Panc1 (cell line): ENCODE data around the gene CEL. TPM values are rescaled to one million over a fixed set of nuclear protein-coding genes. Genes with fewer than 3 reads are reported as not detected.
"Not testable (repeated sequence)": the region's sequence is repeated elsewhere in the genome, so short reads cannot be mapped to it uniquely, and the experiment has no call there.

Experiments
- ATAC-seq: fragments of 200-7000 bp; cut with Tn5 transposase; 2 replicates; pipeline ENCODE4 v1.9.1; 2020; ENCODE audit warnings: mild to moderate bottlenecking, moderate library complexity
- BruUV-seq: library from RNA; stranded (reverse); fragments of 400-500 nt; replicated peaks from 2 replicates; lab custom pipeline; 2021; lab: Mats Ljungman, UMichigan
- CTCF ChIA-PET: fragments of 300-600 bp; sonication (Branson Sonifier 250); formaldehyde crosslinking; loops from one replicate; lab custom pipeline; 2022; ENCODE audit warnings: antibody characterized with exemption; lab: Charles Lee
- POLR2A ChIA-PET: fragments of 300-600 bp; sonication (Branson Sonifier 250); formaldehyde crosslinking; loops from one replicate; lab custom pipeline; 2022; ENCODE audit warnings: antibody characterized with exemption; lab: Charles Lee
- DNase-seq: peaks from one replicate; pipeline ENCODE4 v3.0.0-alpha.2; 2010; ENCODE audit warnings: low read depth, low spot score
- H3K27ac ChIP-seq: 2 replicates; pipeline ENCODE4 v1.5.1; 2011; ENCODE audit warnings: mild to moderate bottlenecking, low read length, inconsistent platforms
- H3K27me3 ChIP-seq: fragments of 200-500 bp; sonication (Bioruptor generic); 2 replicates; pipeline ENCODE4 v1.6.0; 2014; ENCODE audit warnings: low read length, inconsistent platforms; ENCODE audit not compliant: control insufficient read depth, insufficient read depth
- H3K36me3 ChIP-seq: fragments of 200-500 bp; sonication (Bioruptor generic); 2 replicates; pipeline ENCODE4 v1.5.1; 2014; ENCODE audit warnings: inconsistent platforms, mild to moderate bottlenecking, low read length, moderate library complexity; ENCODE audit not compliant: control insufficient read depth, insufficient read depth
- H3K4me1 ChIP-seq: 2 replicates; pipeline ENCODE4 v1.5.1; 2011; ENCODE audit warnings: inconsistent platforms, mild to moderate bottlenecking, low read length, moderate library complexity; ENCODE audit not compliant: control insufficient read depth, insufficient read depth
- H3K4me3 ChIP-seq, 2 experiments: 2 replicates each; pipeline ENCODE4 v1.5.1; 2011 to 2012; ENCODE audit warnings: low read depth in 2 of 2, low read length in 2 of 2, mild to moderate bottlenecking in 2 of 2, inconsistent platforms in 1 of 2, moderate library complexity in 1 of 2
- H3K9me3 ChIP-seq: fragments of 200-500 bp; sonication (Bioruptor generic); 2 replicates; pipeline ENCODE4 v1.5.1; 2014; ENCODE audit warnings: low read depth, mild to moderate bottlenecking, inconsistent platforms, low read length, moderate library complexity; ENCODE audit not compliant: control insufficient read depth, insufficient read depth
- POLR2AphosphoS5 ChIP-seq: IDR thresholded peaks from 2 replicates; pipeline ENCODE4 v1.6.1; 2012; ENCODE audit warnings: mild to moderate bottlenecking, low read depth, low read length, moderate library complexity
- SIN3A ChIP-seq: IDR thresholded peaks from 2 replicates; pipeline ENCODE4 v1.6.1; 2012; ENCODE audit warnings: low read depth, mild to moderate bottlenecking, low read length, moderate library complexity, borderline replicate concordance; ENCODE audit not compliant: insufficient read depth
- TCF7L2 ChIP-seq: IDR thresholded peaks from 2 replicates; pipeline ENCODE4 v1.6.1; 2011; ENCODE audit warnings: mild to moderate bottlenecking, low read depth, low read length, inconsistent platforms
- in situ Hi-C: cut with HindIII; loops from 2 replicates; pipeline ENCODE4 v1.10.0; 2016; ENCODE audit warnings: low sequenced_read_pairs, low pct_unique_long_range_greater_than_20kb
- intact Hi-C: fragments of 100-400 bp; cut with micrococcal nuclease; formaldehyde crosslinking; loops from one replicate; pipeline ENCODE4 v1.10.0; 2022; ENCODE audit not compliant: unreplicated experiment
- total RNA-seq: library from RNA; stranded (reverse); gene quantifications from one replicate; pipeline ENCODE4 v1.2.1, GENCODE V29; 2021; ENCODE audit not compliant: unreplicated experiment
- TF ChIP-seq, protein P1 (sequence below): fragments of 450-650 bp; IDR thresholded peaks from 2 replicates; pipeline ENCODE4 v1.5.1; 2017; ENCODE audit warnings: mild to moderate bottlenecking
- TF ChIP-seq, protein P2 (sequence below), 2 experiments: IDR thresholded peaks; 2 replicates each; pipeline ENCODE4 v1.6.1; 2011 to 2012; ENCODE audit warnings: low read depth in 2 of 2, control low read depth in 1 of 2, low read length in 1 of 2, mild to moderate bottlenecking in 1 of 2, moderate library complexity in 1 of 2; ENCODE audit not compliant: insufficient read depth in 1 of 2

Gene CEL
- total RNA-seq, 1 experiment from 2014 or later = 4.3 TPM

DNA sequence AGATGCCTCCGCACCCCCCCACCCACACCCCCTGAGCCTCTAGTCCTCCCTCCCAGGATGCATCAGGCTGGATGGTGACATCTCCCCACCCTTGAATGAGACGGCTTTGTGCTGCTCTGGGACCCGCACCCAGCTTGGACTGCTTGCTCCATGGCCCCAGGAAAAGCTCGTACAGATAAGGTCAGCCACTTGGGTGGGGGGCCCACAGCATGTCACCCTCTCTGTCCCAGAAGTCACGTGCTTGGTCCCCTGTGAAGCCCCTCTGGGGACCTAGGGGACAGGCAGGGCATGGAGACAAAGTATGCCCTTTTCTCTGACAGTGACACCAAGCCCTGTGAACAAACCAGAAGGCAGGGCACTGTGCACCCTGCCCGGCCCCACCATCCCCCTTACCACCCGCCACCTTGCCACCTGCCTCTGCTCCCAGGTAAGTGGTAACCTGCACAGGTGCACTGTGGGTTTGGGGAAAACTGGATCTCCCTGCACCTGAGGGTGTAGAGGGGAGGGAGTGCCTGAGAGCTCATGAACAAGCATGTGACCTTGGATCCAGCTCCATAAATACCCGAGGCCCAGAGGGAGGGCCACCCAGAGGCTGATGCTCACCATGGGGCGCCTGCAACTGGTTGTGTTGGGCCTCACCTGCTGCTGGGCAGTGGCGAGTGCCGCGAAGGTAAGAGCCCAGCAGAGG, 20.3 kb downstream of the CEL start:
- ATAC-seq, H3K4me3 ChIP-seq, H3K9me3 ChIP-seq, H3K27ac ChIP-seq, BruUV-seq, in situ Hi-C loops, H3K4me1 ChIP-seq, CTCF ChIA-PET, H3K27me3 ChIP-seq, H3K36me3 ChIP-seq, POLR2A ChIA-PET, intact Hi-C loops, DNase-seq: not testable (repeated sequence)

DNA sequence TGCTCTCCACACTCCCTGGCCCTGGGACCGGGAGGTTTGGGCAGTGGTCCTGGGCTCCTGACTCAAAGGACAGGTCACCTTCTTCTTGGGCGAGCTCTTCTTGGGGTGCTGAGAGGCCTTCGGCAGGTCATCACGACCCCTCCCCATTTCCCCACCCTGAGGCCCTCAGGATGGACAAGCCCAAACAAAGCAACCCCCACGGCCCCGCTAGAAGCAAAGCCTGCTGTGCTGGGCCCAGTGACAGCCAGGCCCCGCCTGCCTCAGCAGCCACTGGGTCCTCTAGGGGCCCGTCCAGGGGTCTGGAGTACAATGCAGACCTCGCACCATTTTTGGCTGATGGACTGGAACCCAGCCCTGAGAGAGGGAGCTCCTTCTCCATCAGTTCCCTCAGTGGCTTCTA, 21.9 kb downstream of the CEL start:
- H3K4me3 ChIP-seq, H3K4me1 ChIP-seq, BruUV-seq, H3K9me3 ChIP-seq, H3K27ac ChIP-seq, H3K27me3 ChIP-seq, in situ Hi-C loops, CTCF ChIA-PET, H3K36me3 ChIP-seq, POLR2A ChIA-PET, DNase-seq, ATAC-seq: not testable (repeated sequence)
- intact Hi-C loops = loop anchor here (2.0 kb wide), 1 partner anchor 13 kb away; no protein-coding TSS in a partner anchor

DNA sequence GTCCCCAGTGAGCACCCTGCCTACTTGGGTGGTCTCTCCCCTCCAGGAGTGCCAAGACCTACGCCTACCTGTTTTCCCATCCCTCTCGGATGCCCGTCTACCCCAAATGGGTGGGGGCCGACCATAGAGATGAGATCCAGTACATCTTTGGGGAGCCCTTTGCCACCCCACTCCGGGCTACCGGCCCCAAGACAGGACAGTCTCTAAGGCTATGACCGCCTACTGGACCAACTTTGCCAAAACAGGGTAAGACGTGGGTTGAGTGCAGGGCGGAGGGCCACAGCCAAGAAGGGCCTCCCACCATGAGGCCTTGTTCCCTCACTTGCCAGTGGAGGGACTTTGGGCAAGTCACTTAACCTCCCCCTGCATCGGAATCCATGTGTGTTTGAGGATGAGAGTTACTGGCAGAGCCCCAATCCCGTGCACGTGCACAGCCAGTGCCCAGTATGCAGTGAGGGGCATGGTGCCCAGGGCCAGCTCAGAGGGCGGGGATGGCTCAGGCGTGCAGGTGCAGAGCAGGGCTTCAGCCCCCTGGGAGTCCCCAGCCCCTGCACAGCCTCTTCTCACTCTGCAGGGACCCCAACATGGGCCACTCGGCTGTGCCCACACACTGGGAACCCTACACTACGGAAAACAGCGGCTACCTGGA, 24.6 kb downstream of the CEL start:
- BruUV-seq, H3K4me1 ChIP-seq, H3K27ac ChIP-seq, H3K36me3 ChIP-seq, intact Hi-C loops, CTCF ChIA-PET, H3K27me3 ChIP-seq, H3K9me3 ChIP-seq, in situ Hi-C loops, DNase-seq, H3K4me3 ChIP-seq, ATAC-seq: not testable (repeated sequence)
- POLR2A ChIA-PET = interaction anchor here (0.7 kb wide), 1 partner anchor 10 kb away, joined by 3 read pairs; no protein-coding TSS in a partner anchor

DNA sequence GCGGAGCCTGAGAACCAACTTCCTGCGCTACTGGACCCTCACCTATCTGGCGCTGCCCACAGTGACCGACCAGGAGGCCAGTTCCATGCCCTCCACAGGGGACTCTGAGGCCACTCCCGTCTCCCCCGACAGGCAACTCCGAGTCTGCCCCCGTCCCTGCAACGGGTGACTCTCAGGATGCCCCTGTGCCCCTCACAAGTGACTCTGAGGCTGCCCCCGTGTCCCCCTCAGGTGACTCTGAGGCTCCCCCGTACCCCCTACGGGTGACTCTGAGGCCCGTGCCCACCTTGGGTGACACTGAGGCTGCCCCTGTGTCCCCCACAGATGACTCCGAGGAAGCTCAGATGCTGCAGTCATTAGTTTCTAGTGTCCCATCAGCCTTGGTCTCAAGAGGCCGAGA, 25.1 kb downstream of the CEL start:
- Histone ChIP-seq H3K9me3 (no peaks in the 10 kb centered on the region), H3K36me3 (no peaks in the 10 kb centered on the region), H3K27me3 (no peaks in the 10 kb centered on the region), H3K27ac (no peak overlapping the region), H3K4me1 (no peaks in the 10 kb centered on the region), H3K4me3 (no peak overlapping the region)
- no peak for ATAC-seq
- in situ Hi-C loops = no loop called here
- intact Hi-C loops = no loop called here
- TF ChIP-seq POLR2AphosphoS5 (no peak), TCF7L2 (no peak), SIN3A (no peak)
- TF ChIP-seq, protein P1, sequence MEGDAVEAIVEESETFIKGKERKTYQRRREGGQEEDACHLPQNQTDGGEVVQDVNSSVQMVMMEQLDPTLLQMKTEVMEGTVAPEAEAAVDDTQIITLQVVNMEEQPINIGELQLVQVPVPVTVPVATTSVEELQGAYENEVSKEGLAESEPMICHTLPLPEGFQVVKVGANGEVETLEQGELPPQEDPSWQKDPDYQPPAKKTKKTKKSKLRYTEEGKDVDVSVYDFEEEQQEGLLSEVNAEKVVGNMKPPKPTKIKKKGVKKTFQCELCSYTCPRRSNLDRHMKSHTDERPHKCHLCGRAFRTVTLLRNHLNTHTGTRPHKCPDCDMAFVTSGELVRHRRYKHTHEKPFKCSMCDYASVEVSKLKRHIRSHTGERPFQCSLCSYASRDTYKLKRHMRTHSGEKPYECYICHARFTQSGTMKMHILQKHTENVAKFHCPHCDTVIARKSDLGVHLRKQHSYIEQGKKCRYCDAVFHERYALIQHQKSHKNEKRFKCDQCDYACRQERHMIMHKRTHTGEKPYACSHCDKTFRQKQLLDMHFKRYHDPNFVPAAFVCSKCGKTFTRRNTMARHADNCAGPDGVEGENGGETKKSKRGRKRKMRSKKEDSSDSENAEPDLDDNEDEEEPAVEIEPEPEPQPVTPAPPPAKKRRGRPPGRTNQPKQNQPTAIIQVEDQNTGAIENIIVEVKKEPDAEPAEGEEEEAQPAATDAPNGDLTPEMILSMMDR = no peak
- TF ChIP-seq, protein P2, sequence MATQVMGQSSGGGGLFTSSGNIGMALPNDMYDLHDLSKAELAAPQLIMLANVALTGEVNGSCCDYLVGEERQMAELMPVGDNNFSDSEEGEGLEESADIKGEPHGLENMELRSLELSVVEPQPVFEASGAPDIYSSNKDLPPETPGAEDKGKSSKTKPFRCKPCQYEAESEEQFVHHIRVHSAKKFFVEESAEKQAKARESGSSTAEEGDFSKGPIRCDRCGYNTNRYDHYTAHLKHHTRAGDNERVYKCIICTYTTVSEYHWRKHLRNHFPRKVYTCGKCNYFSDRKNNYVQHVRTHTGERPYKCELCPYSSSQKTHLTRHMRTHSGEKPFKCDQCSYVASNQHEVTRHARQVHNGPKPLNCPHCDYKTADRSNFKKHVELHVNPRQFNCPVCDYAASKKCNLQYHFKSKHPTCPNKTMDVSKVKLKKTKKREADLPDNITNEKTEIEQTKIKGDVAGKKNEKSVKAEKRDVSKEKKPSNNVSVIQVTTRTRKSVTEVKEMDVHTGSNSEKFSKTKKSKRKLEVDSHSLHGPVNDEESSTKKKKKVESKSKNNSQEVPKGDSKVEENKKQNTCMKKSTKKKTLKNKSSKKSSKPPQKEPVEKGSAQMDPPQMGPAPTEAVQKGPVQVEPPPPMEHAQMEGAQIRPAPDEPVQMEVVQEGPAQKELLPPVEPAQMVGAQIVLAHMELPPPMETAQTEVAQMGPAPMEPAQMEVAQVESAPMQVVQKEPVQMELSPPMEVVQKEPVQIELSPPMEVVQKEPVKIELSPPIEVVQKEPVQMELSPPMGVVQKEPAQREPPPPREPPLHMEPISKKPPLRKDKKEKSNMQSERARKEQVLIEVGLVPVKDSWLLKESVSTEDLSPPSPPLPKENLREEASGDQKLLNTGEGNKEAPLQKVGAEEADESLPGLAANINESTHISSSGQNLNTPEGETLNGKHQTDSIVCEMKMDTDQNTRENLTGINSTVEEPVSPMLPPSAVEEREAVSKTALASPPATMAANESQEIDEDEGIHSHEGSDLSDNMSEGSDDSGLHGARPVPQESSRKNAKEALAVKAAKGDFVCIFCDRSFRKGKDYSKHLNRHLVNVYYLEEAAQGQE (IDR thresholded peaks at IDR 0.05; ENCODE audit: insufficient read depth in 1 of 2, low read depth in 2 of 2, low read length in 1 of 2) = no peak
- ChIA-PET POLR2A (no interaction called here), CTCF (no interaction called here)
- no TSS peak for BruUV-seq
- no peak for DNase-seq
